Transverse colon (tissue), 3 donors: Measurements from ENCODE around the gene SLC35F6.

Source experiments
- CTCF ChIP-seq, 5 experiments: fragments of 200-600 bp in 3 of 5; fragments of 450-650 bp in 2 of 5; sonication (generic) in 3 of 5; IDR thresholded peaks; 1 replicate in 2 of 5; 2 replicates in 3 of 5; pipeline ENCODE4 v1.5.1; 2016 to 2017; ENCODE audit warnings: antibody characterized with exemption in 5 of 5, inconsistent platforms in 3 of 5, mild to moderate bottlenecking in 2 of 5, moderate library complexity in 1 of 5
- POLR2A ChIP-seq: fragments of 450-650 bp; IDR thresholded peaks from one replicate; pipeline ENCODE4 v1.6.1; 2016; ENCODE audit warnings: antibody characterized with exemption, mild to moderate bottlenecking, moderate library complexity

DNA sequence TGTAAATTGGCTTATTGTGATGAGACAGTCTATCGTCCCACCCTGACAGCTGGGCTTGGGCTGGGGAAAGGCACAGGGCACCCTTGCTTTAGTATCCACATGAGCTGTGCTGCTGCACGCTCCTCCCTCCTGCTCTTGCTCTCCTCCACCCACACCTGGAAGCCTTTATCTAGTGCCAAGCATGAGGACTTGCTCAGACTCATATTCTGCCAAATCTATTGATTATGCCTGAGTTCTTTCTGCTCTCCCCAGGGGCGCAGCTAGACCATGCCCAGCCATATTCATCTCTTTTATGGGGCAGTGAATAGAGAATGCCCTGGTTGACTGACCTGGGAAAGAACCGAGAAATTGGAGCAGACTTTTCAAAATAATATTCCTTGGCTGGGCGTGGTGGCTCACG, 54.9 kb downstream of the SLC35F6 start:
- TF ChIP-seq POLR2A (no peak), CTCF (IDR thresholded peaks at IDR 0.05) (no peak)
